ENCODE data around the gene WWOX.

Gene WWOX

DNA sequence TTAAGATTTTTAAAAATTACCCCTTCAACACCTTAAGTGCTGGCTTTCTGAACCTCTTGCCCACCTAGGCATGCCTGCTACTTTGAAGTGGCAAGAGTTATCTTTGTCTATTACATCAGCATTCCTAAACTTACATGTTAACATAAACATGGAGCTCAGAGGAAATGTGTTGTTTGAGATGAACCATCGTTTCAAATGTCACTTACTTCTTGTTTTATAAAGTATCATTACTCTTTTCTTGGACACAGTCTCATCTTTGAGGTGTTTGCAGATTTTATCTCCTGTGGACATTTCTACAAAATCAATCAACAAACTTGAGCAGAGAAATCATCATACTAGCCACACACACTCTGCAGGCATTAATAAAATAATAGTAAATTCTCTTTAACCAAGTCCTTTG lies 184.9 kb downstream of the WWOX start:
- Histone ChIP-seq H3K4me3 (replicated peaks; ENCODE audit: low read depth, low read length) (no peak overlapping the region), H3K27me3 (replicated peaks; ENCODE audit: control insufficient read depth, insufficient read depth, low read length) (no peaks in the 10 kb centered on the region), H3K36me3 (ENCODE audit: control insufficient read depth, insufficient read depth, low read length) (no peaks in the 10 kb centered on the region)
- DNase-seq (ENCODE audit: extremely low read depth, insufficient read length): no peak
- TF ChIP-seq, protein P1, sequence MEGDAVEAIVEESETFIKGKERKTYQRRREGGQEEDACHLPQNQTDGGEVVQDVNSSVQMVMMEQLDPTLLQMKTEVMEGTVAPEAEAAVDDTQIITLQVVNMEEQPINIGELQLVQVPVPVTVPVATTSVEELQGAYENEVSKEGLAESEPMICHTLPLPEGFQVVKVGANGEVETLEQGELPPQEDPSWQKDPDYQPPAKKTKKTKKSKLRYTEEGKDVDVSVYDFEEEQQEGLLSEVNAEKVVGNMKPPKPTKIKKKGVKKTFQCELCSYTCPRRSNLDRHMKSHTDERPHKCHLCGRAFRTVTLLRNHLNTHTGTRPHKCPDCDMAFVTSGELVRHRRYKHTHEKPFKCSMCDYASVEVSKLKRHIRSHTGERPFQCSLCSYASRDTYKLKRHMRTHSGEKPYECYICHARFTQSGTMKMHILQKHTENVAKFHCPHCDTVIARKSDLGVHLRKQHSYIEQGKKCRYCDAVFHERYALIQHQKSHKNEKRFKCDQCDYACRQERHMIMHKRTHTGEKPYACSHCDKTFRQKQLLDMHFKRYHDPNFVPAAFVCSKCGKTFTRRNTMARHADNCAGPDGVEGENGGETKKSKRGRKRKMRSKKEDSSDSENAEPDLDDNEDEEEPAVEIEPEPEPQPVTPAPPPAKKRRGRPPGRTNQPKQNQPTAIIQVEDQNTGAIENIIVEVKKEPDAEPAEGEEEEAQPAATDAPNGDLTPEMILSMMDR (IDR thresholded peaks at IDR 0.05; ENCODE audit: insufficient read depth, low read length, poor library complexity, severe bottlenecking): no peak

DNA sequence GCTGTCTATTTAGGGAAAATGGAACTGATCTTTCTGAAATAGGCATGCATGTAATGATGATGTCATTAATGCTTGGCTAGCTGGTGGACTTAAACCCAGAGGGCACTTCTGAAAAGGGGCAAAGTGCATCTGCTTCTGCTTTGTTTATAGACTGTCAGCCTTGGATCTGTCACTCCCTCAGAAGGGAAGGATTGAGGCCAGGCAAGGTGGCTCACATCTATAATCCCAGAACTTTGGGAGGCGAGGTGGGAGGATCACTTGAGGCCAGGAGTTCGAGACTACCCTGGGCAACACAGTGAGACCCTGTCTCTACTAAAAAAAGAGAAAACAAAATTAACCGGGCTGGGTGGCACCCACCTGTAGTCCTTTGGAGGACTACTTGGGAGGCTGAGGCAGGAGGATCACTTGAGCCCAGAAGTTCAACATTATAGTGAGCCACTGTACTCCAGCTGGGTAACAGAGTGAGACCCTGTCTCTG lies 185.5 kb downstream of the WWOX start:
- H3K4me3 ChIP-seq (replicated peaks; ENCODE audit: low read depth, low read length): no peak overlapping the region
- H3K36me3 ChIP-seq (ENCODE audit: control insufficient read depth, insufficient read depth, low read length): no peaks in the 10 kb centered on the region
- TF ChIP-seq, protein P1 (IDR thresholded peaks at IDR 0.05; ENCODE audit: insufficient read depth, low read length, poor library complexity, severe bottlenecking): no peak
- no peak for DNase-seq (ENCODE audit: extremely low read depth, insufficient read length)
- no peaks in the 10 kb centered on the region for H3K27me3 ChIP-seq (replicated peaks; ENCODE audit: control insufficient read depth, insufficient read depth, low read length)

DNA sequence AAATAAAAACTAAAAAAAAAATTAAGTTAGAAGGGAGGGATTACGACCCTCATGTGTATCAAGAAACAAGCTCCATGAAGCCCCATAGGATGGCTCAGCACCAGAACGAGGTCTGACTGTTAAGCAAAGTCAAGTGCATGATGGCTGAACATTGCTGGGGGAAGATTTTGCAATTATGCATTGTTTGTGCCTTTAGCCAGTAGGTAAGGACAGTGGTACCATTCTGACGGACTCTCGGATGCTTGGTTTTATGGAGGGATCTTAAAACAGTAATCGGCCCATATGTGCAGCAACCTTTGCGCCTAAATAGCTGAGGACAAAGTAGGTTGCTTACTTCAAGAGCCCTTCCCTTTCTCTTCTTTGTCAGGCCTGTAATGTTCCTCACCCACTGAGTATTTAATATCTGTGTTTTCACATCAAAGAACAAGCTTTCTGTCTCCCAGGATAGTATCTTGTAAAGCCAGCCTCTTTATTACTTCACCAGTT lies 186.0 kb downstream of the WWOX start:
- TF ChIP-seq, protein P1 (IDR thresholded peaks at IDR 0.05; ENCODE audit: insufficient read depth, low read length, poor library complexity, severe bottlenecking): no peak
- Histone ChIP-seq H3K36me3 (ENCODE audit: control insufficient read depth, insufficient read depth, low read length) (no peaks in the 10 kb centered on the region), H3K27me3 (replicated peaks; ENCODE audit: control insufficient read depth, insufficient read depth, low read length) (no peaks in the 10 kb centered on the region), H3K4me3 (replicated peaks; ENCODE audit: low read depth, low read length) (no peak overlapping the region)
- no peak for DNase-seq (ENCODE audit: extremely low read depth, insufficient read length)

DNA sequence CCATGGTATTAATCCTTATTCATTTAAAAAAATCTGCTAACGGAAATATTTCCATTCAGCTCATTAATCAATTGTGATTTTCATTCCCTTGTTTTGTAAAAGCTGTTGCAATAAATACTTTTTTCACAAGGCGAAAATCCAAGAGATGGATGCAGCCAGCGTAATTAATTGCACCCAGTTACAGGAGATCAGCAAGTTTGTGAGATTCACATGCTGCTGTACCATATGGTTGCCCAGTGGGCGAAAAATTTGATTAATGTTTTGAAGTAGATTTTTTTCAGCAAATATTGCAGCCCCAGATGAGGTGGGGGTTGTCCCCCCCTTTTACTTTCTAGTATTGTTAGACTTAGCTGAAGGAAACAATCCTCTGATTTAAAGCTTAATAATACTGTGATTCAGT lies 186.6 kb downstream of the WWOX start:
- DNase-seq (ENCODE audit: extremely low read depth, insufficient read length): no peak
- Histone ChIP-seq H3K27me3 (replicated peaks; ENCODE audit: control insufficient read depth, insufficient read depth, low read length) (no peaks in the 10 kb centered on the region), H3K36me3 (ENCODE audit: control insufficient read depth, insufficient read depth, low read length) (no peaks in the 10 kb centered on the region), H3K4me3 (replicated peaks; ENCODE audit: low read depth, low read length) (no peak overlapping the region)
- TF ChIP-seq, protein P1 (IDR thresholded peaks at IDR 0.05; ENCODE audit: insufficient read depth, low read length, poor library complexity, severe bottlenecking): no peak

DNA sequence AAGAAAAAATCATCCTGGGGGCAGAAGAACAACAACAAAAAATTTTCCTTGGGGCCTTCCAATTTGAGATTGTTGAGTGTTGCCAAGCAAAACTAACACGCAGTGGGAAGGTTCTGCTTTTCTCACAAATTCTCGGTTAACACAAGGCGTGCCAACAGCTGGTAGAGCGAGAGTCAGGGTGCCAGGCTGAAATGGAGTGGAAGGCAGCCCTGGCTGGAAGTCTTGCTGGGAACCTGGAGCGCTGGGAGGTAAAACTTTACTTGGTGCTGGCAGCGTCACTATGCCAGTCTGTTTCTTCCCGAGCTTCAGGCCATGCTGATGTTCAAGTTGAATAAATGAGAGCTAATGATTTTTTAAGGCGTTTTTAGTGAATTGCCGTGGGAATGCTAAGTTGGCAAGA lies 189.4 kb downstream of the WWOX start:
- TF ChIP-seq, protein P1 (IDR thresholded peaks at IDR 0.05; ENCODE audit: insufficient read depth, low read length, poor library complexity, severe bottlenecking): no peak
- no peak for DNase-seq (ENCODE audit: extremely low read depth, insufficient read length)
- H3K27me3 ChIP-seq (replicated peaks; ENCODE audit: control insufficient read depth, insufficient read depth, low read length): no peaks in the 10 kb centered on the region

DNA sequence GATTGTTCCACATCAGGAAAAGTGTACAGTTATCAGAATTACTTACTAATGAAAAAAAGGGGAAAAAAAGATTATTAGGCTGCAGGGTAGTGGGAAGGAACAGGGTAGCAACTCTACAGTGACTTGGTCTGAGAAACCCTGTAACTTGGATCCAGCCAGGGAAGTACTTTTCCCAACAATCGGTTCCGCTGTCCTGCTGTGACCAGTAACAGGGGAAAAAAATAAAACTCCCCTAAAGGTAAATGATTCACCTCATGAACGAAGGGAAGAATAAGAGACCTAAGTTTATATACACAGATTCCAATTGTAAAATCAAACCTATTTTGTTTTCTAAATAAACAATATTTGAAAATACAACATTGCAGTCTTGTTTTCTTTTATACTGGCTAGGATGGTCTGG lies 189.9 kb downstream of the WWOX start:
- no peak for DNase-seq (ENCODE audit: extremely low read depth, insufficient read length)
- Histone ChIP-seq H3K36me3 (ENCODE audit: control insufficient read depth, insufficient read depth, low read length) (no peaks in the 10 kb centered on the region), H3K27me3 (replicated peaks; ENCODE audit: control insufficient read depth, insufficient read depth, low read length) (no peaks in the 10 kb centered on the region), H3K4me3 (replicated peaks; ENCODE audit: low read depth, low read length) (no peak overlapping the region)
- TF ChIP-seq, protein P1 (IDR thresholded peaks at IDR 0.05; ENCODE audit: insufficient read depth, low read length, poor library complexity, severe bottlenecking): no peak

More for the DNA sequence above, 189.4 kb downstream of the WWOX start:
- Histone ChIP-seq H3K4me3 (replicated peaks; ENCODE audit: low read depth, low read length) (no peak overlapping the region), H3K36me3 (ENCODE audit: control insufficient read depth, insufficient read depth, low read length) (no peaks in the 10 kb centered on the region)
